NCI-H146 treated with DMSO at 0.1 percent for 48 hours (cell line): ENCODE measurements around the gene NOL4L.

Experiments used
- DNase-seq: peaks from one replicate; lab custom pipeline; 2025; ENCODE audit not compliant: unreplicated experiment; lab: John Stamatoyannopoulos, UW

The NOL4L gene

GRCh38 chr20:32614303-32614702 is 29.2 kb upstream of the NOL4L start:
- no peak for DNase-seq

DNA sequence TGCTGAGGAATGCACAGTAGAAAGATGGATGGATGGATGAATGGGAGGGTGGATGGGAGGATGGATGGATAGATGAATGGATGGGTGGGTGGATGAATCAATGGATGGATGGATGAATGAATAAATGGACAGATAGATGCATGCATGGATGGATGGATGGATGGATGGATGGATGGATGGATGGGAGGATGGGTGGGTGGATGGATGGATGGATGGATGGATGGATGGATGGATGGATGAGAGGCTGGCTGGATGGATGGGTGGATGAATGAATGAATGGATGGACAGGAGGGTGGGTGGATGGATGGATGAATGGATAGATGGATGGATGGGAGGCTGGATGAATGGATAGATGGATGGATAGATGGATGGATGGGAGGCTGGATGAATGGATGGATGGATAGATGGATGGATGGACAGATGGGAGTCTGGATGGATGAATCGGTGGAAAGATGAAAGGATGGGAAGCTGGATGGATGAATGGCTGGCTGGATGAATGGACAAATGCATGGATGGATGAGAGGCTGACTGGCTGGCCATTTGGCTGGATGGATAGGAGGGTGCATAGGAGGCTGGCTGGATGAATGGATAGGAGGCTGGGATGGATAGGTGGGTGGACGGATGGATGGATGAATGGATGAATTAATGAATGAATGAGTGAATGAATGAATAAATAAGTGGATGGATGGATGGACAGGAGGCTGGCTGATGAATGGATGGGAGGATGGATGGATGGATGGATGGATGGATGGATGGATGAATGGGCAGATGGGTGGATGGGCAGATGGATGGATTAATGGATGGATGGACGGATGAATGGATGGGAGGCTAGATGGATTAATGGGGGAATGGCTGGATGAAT is 28.3 kb upstream of the NOL4L start:
- DNase-seq = no peak

- DNase-seq = no peak
Measured at GRCh38 chr20:32612351-32613191, 27.4 kb upstream of the NOL4L start.

DNA sequence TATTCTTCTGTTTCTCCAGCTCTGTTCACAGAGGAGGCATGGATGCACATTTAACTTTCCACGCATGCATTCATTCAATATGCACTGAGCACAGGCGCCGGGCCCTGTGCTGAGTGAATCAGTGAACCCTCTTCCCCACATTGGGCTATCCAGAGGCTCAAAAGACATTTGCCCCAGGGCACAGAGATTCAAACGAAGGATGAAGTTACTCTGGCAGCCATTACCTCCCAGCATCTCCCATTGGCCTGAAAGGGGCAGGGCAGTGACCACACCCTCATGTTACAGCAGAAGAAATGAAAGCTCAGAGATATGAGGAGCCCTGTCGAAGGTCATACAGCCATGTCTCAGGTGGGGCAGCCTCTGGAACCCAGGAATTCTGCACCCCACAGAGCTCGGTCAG is 26.7 kb upstream of the NOL4L start:
- no peak for DNase-seq

GRCh38 chr20:32611286-32611685 is 26.2 kb upstream of the NOL4L start:
- no peak for DNase-seq

DNA sequence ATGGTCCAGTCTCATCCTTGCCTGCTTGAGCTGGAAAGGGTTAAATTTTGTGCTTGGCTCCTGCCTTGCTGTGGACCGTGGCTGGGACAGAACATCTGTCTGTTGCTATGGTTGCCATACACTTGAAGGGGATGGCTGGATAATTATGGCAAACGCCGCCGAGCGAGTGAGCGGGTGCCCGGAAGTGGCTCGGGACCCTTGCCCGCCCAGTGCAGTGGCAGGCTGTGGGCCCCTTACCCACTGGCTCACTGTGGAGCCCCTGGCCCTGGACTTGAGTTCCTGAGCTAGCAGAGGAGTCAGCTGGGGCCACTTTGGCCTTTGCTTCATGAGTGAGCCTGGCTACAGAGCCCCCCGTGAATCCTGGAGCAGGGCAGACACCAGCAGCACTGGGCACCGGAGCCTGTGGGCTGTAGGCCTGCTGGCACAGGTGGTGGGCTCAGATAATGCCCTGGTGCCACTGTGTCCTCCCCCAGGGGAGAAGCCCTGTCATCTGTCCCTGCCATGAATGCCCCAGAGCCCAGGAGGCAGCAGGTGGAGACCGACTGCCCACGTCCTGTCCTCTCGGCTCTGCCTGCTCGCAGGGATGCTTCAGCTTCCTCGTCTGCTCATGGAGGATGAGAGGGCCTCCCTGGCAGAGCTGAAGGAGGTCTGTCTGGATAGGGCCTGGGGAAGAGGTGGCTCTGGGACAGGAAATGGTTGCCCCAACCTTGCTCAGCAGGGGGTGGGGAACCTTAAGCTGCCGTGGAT is 25.5 kb upstream of the NOL4L start:
- no peak for DNase-seq

DNA sequence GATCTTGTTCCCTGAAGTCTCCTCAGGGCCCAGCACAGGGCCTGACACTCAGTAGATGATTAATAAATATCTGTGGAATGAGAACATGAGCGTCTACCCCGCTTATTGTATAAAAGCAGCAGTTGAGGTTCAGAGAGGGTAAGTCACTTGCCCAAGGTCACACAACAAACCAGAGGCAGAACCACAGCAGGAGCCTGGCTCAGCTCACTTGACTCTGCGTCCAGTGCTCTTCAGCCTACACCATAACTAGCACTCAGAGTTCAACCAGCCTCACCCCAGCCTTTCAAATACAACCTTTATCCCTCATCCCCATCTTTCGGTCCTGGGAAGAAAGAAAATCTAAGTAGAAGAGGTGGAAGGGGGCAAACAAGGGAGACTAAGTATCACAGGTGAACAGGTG is 24.9 kb upstream of the NOL4L start:
- no peak for DNase-seq

DNA sequence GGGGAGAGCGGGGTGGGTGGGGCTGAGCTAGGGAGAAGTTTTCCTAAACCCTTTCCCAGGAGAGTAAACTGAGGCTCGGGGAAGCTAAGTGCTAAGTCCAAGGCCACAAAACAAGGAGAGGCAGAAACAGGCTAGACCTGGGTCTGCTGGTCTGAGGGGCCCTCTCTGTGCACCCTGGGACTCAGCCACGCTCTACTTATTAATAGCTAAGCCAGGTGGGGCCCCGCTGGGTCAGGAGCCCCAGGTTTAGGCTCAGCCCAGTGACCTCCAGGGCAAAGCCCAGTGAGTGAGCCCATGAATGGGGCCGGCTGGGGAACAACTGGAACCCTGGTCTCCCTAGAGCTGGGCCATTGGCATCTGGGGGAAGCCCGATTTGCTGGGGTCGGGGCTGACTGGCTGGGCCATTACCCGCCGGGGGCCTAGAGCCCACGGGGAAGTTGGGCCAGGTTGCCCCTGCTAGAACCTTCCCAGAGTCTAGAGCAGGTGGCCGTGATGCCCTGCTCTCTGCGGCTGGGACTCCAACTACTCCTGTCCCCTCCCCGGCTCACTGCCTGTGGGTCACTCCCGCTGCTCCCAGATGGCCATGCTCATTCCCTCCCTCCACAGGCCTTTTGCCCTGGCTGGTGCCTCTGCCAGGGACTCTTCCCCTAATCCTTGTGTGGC is 24.1 kb upstream of the NOL4L start:
- no peak for DNase-seq

GRCh38 chr20:32608664-32609015 is 23.5 kb upstream of the NOL4L start:
- no peak for DNase-seq

- DNase-seq = no peak
Measured at GRCh38 chr20:32607727-32608663, 22.9 kb upstream of the NOL4L start.

DNA sequence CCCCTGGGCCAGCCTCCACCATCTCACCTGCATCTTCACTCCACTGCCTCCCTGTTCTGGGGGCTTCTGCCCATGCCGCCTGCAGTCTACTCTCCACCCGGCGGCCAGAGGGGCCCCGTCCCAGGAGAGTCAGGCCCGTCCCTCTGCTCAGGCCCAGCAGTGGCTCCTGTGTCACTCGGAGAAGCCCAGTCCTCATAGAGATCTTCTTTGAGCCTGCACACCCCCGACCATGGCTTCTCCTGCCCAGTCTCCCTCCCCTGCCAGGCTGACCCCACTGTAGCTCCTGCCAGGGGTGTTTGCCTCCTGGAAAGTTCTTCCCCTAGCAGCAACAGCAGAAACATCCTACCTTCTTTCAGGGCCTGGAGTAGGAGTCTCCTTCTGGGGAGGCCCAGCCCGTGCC is 22.2 kb upstream of the NOL4L start:
- no peak for DNase-seq

DNA sequence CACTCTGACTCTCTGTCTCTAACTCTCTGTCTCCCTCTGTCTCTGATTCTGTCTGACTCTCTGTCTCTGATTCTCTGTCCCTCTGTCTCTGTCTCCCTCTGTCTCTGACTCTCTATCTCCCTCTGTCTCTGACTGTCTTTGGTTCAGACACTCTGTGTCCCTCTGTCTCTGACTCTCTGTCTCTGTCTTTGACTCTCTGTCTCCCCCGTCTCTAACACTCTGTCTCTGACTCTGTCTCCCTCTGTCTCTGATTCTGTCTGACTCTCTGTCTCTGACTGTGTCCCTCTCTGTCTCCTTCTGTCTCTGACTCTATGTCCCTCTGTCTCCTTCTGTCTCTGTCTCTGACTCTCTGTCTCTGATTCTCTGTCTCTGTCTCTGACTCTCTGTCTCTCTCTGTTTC is 21.7 kb upstream of the NOL4L start:
- no peak for DNase-seq

GRCh38 chr20:32606107-32606506 is 21.0 kb upstream of the NOL4L start:
- no peak for DNase-seq

- DNase-seq = no peak
Measured at GRCh38 chr20:32605167-32605656, 20.1 kb upstream of the NOL4L start.

DNA sequence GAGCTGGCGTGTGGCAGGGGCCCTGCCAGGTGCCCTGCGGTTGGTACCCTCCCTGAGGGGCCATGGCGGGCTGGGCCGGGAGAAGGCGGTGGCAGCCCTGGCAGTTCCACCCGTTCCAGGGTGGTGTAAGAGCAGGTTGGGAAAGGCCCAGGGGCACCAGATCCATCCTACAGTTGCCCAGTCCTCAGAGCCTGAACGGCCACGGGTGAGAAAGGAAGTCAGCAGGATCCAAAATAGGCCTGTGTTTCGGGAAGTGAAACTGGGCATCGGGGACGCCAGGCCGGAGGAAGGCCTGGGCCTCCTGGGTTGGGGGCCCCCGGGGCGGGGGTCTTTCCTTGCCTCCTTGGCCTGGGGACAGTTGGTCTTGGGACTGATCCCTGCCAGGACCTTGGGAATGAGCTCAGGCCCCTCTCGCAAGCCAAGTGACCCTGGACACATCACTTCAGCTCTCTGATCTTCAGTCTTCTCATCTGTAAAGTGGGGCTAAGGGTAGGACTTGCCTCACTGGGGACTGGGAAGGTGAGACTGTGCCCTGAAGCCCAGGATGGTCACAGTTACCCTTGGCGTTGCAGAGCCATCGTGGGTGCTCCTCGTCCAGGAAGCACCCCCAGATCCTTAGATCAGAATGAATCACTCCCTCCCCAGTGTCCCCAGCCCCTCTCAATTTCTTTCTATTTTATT is 18.1 kb upstream of the NOL4L start:
- DNase-seq = no peak

DNA sequence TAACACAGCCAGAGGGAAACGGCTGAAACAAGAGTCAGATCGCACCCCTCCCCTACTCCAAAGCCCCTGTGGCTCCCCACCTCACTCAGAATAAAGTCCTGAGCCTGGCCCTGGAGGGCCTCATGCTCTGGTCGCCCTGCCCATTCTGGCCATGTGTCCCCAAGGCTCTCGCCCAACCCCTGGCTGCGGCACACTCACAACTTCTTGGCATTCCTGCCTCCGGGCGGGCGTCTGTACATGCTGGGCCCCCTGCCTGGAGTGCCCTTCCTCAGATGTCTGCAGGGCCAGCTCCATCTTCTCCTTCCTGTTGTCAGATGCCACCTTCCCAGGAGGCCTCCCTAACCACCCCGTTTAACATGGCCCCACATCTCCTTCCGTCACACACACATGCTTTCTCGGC is 17.1 kb upstream of the NOL4L start:
- DNase-seq = no peak

DNA sequence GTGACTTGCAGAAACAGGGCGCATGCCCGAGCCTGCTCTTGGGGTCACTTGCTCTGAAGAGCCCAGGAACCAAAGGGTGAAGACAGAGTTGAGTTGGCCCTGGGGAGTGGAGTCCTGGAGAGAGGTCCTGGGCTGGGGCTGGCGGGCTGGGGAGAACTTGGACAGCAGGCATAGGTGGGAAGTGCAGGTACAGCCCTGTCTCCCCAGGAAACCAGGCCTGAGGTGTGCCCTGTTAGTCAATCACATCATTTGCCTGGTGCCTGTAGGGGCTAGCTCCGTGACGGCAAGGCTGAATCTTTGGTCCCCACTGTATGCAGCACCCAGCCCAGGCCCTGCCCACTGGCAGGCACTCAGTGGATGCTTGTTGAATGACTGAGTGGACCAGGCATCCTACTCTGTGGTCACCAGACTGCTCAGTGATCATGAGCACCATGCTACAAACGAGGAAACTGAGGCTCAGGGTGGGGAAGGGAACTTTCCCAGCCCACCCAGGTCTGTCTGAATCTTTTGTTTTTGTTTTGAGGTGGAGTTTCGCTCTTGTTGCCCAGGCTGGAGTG is 15.6 kb upstream of the NOL4L start:
- no peak for DNase-seq

GRCh38 chr20:32599783-32600340 is 14.7 kb upstream of the NOL4L start:
- DNase-seq = no peak

DNA sequence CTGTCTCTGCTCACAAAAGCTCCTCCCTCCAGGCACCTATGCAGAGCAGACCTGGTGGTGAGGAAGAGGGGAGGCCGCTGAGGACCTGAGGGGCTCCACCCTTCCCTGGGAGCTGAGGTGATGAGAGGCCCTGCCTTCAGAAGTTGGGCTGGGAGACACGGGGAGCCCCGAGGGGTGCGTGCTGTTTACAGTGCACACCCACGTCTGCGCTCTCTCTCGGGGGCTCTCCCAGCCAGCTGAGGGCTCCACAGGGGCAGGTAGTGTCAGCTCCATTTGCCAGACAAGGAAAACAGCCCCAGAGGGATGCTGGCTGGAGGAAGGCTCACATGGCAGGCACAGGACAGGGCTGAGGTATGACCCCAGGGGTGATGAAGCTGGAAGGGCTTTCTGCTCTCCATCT is 13.5 kb upstream of the NOL4L start:
- DNase-seq = no peak
